Measurements from ENCODE around the gene MRGPRX3. TPM values are rescaled to one million over a fixed set of nuclear protein-coding genes. Genes with fewer than 3 reads are reported as not detected.

The MRGPRX3 gene
- total and polyA plus RNA-seq, 8 donors = not detected

GRCh38 chr11:18100926-18101656 is 31.3 kb upstream of the MRGPRX3 start:
- H3K4me1 ChIP-seq = peaks cover 0 to 7% (median 0%) of the 10 kb centered on the region in 3 donors
- H3K36me3 ChIP-seq = peaks cover 0 to 10% (median 0%) of the 10 kb centered on the region in 3 donors
- H3K27me3 ChIP-seq = no peaks in the 10 kb centered on the region
- no peak overlapping the region for H3K27ac ChIP-seq
- intact Hi-C loops (cut with DNase I) = loop anchor here in 1 of 3 donors (10.0 kb wide), 1 partner anchor 106 kb away; no protein-coding TSS in a partner anchor
- ATAC-seq = no peak
- 50 to 96% methylated on average over 6 of the region's 6 CpGs for WGBS, 2 donors
- no peak for FAIRE-seq
- TF ChIP-seq, protein P1, sequence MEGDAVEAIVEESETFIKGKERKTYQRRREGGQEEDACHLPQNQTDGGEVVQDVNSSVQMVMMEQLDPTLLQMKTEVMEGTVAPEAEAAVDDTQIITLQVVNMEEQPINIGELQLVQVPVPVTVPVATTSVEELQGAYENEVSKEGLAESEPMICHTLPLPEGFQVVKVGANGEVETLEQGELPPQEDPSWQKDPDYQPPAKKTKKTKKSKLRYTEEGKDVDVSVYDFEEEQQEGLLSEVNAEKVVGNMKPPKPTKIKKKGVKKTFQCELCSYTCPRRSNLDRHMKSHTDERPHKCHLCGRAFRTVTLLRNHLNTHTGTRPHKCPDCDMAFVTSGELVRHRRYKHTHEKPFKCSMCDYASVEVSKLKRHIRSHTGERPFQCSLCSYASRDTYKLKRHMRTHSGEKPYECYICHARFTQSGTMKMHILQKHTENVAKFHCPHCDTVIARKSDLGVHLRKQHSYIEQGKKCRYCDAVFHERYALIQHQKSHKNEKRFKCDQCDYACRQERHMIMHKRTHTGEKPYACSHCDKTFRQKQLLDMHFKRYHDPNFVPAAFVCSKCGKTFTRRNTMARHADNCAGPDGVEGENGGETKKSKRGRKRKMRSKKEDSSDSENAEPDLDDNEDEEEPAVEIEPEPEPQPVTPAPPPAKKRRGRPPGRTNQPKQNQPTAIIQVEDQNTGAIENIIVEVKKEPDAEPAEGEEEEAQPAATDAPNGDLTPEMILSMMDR (IDR thresholded peaks at IDR 0.05) = no peak
- no peaks in the 10 kb centered on the region for H3K9me3 ChIP-seq
- H3K4me3 ChIP-seq = no peak overlapping the region
- DNase-seq = no peak

GRCh38 chr11:18105086-18105801 is 27.1 kb upstream of the MRGPRX3 start:
- Histone ChIP-seq H3K4me3 (peak overlapping the region; percentile 74 to 100 (median 90)), H3K4me1 (peaks cover 0 to 7% (median 0%) of the 10 kb centered on the region in 3 donors), H3K27me3 (no peaks in the 10 kb centered on the region), H3K36me3 (peaks cover 0 to 10% (median 0%) of the 10 kb centered on the region in 3 donors), H3K27ac (no peak overlapping the region), H3K9me3 (no peaks in the 10 kb centered on the region)
- ATAC-seq (peak in 1 of 4 donors; percentile 4), DNase-seq (no peak), FAIRE-seq (no peak)
- TF ChIP-seq, protein P1 (IDR thresholded peaks at IDR 0.05) = no peak
- WGBS, 2 donors = 19% methylated on average over 29 of the region's 29 CpGs
- intact Hi-C loops (cut with DNase I) = loop anchor here in 1 of 3 donors (10.0 kb wide), 1 partner anchor 110 kb away; no protein-coding TSS in a partner anchor

GRCh38 chr11:18105802-18106574 is 26.4 kb upstream of the MRGPRX3 start, which contains the start of gene SAAL1:
TSS of gene SAAL1 (minus strand) at chr11:18106082. CDS start at chr11:18106041, 41 bp downstream.
- no peak within 1 kb of the TSS for H3K27ac ChIP-seq
- peaks cover 0 to 7% (median 0%) of the 10 kb centered on the region in 3 donors for H3K4me1 ChIP-seq
- intact Hi-C loops (cut with DNase I) = loop anchor here in 1 of 3 donors (10.0 kb wide), 1 partner anchor 111 kb away; no protein-coding TSS in a partner anchor
- DNase-seq = peak; percentile 77 to 96 (median 86)
- H3K4me3 ChIP-seq = peak within 1 kb of the TSS; percentile 74 to 100 (median 90)
- no peak for FAIRE-seq
- H3K27me3 ChIP-seq = no peaks in the 10 kb centered on the region
- TF ChIP-seq, protein P1 (IDR thresholded peaks at IDR 0.05) = peak in 3 of 4 donors; percentile 14 to 52 (median 50)
- H3K9me3 ChIP-seq = no peaks in the 10 kb centered on the region
- WGBS, 2 donors = 4 to 7% methylated on average over 34 to 48 of the region's 48 CpGs
- peaks cover 0 to 10% (median 0%) of the 10 kb centered on the region in 3 donors for H3K36me3 ChIP-seq
- ATAC-seq = peak; percentile 98 to 100 (median 99)

DNA sequence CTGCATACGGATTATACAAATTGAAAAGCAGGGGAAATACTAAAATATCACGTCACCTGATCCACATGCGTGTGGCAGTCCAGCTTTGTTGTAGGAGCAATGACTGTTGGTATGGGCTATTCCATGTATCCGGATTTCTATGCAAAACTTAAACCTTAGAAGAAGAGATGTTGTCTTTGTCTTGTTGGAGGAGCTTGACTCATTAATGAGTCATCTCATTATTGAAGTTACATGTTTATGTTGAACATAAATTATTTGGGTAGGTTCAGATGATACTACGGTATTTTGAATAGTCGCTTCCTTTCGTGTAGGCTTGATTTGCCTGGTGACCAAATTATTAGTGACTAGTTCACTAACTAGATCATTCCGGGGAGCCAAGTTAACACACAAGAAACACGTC is 25.7 kb upstream of the MRGPRX3 start:
- FAIRE-seq = no peak
- peaks cover 0 to 10% (median 0%) of the 10 kb centered on the region in 3 donors for H3K36me3 ChIP-seq
- intact Hi-C loops (cut with DNase I) = loop anchor here in 1 of 3 donors (10.0 kb wide), 1 partner anchor 112 kb away; no protein-coding TSS in a partner anchor
- no peak for DNase-seq
- no peaks in the 10 kb centered on the region for H3K9me3 ChIP-seq
- H3K27ac ChIP-seq = no peak overlapping the region
- H3K4me1 ChIP-seq = peaks cover 0 to 7% (median 0%) of the 10 kb centered on the region in 3 donors
- no peak for ATAC-seq
- no peaks in the 10 kb centered on the region for H3K27me3 ChIP-seq
- TF ChIP-seq, protein P1 (IDR thresholded peaks at IDR 0.05) = no peak
- H3K4me3 ChIP-seq = no peak overlapping the region
- WGBS, 2 donors = 73 to 83% methylated on average over 9 of the region's 9 CpGs

Measured in pancreas (tissue), 10 donors.